ENCODE measurements around the gene SETD5. TPM values are rescaled to one million over a fixed set of nuclear protein-coding genes. Genes with fewer than 3 reads are reported as not detected.

Gene SETD5
- 40.2 and 47.0 TPM in 2 replicates for total RNA-seq

DNA sequence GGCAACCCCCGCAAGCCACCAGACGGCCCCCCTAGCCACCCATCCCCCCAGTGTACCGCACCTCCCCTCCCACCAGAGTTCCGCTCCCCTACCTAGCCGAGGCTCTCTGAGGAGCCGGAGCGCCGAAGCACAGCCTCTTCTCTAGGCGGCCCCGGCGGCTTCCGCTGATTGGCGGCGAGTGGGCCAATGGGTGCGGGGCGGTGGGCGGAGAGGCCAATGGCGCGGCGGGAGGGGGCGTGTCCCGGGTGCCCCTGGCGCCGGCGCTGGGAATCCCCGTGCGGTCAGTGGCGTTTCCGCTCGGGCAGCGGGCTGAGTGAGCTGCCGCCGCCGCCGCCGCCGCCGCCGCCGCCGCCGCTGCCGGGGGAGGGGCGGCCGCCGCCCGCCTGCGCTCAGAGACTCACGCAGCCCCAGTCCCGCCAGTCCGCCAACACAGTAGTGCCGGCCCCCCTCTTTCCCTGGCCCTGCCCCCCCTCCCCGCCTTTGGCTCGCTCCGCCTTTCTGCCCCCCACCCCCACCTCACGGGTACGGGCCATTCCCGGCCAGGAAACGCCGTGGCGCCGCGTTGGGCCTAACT, at the start of gene SETD5:
Gene SETD5 (plus strand): TSS at position 284 of the 574 bp plus-strand sequence. CDS start 31,324 bp downstream, outside the sequence.
- peak; percentile 86 for DNase-seq (ENCODE audit: low read depth, low spot score)

DNA sequence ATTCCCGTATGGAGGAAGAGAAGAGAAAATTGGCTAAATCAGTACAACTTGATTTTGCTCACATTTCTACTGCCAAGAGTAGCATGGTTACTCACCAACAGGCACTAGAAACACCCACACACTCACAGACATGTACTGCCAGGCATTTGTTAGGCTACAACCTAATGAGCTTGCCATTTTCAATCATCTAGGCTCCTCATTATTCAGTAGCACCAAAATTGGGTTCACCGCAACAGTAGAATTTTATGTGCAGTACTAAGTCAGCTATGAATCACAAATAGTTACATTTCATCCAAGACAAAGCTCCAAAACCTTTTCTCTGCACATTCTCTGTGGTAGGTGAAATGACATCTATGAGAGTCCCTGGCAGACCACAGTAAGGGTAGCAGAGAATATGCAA, 49.5 kb upstream of the SETD5 start:
- DNase-seq (ENCODE audit: low read depth, low spot score), result no peak

GRCh38 chr3:9349321-9350117, 47.9 kb upstream of the SETD5 start:
- no peak for DNase-seq (ENCODE audit: low read depth, low spot score)

- no peak for DNase-seq (ENCODE audit: low read depth, low spot score)
Measured at GRCh38 chr3:9351709-9352126, 45.7 kb upstream of the SETD5 start.

DNA sequence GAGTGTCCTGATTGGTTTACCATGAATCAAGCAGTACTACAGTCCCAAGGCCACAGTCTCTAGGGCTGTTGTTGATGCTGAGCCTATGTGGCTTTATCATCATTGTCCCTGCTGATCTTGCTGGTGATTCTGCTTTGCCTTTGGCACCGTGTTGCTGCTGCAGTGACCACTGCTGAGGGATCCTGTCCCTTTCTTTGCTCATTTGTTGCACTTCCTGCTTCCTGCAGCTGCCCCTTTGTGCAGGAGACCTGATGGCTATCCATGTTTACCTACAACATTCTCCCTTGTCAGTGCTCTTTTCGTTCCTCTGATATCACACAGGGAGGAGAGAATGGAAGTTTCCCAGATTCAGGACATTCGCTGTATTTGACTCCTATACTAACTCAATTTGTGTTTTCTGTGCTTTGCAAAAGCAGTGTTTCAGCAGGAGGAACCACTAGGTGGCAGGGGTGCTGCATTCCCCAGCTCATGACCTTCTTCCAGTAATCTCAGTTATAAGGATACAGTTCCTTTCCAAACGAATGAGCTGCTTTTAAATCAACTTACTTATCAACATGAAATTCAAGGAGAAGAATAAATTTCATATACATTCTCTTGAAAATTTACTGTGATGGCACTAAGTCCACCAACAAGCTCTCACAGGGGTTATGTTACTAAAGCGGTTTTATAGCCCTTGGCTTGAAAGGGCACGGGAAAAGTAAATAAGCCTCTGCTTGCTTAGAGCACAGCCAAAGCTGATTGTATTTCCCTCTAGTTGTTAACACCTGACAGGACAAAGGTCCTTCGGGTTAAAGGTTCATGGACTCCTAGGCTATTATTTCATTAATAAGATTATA, 44.3 kb upstream of the SETD5 start:
- peak; percentile 39 for DNase-seq (ENCODE audit: low read depth, low spot score)

GRCh38 chr3:9361691-9362388, 35.6 kb upstream of the SETD5 start:
- no peak for DNase-seq (ENCODE audit: low read depth, low spot score)

GRCh38 chr3:9362731-9363530, 34.5 kb upstream of the SETD5 start, which contains the start of gene THUMPD3:
Gene THUMPD3, plus strand, starts transcription at chr3:9363054. Its CDS starts 2,015 bp downstream, at chr3:9365069.
- DNase-seq (ENCODE audit: low read depth, low spot score), result peak; percentile 54

GRCh38 chr3:9369508-9369907, 27.9 kb upstream of the SETD5 start:
- no peak for DNase-seq (ENCODE audit: low read depth, low spot score)

DNA sequence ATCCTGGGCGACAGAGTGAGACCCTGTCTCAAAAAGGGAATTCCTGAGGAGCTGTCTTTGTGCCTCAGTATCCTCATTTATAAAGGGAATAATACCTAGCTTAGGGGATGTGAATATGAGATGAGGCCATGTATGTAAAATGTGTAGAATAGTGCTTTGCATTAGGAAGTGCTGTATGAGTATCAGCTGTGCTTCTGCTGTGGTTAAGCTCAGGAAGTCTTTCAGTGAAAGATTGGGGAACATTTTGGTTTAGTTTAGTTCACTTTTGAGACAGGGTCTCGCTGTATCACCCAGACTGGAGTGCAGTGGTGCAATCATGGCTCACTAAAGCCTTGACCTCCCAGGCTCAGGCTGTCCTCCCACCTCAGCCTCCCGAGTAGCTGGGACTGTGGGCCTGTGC, 23.9 kb upstream of the SETD5 start:
- no peak for DNase-seq (ENCODE audit: low read depth, low spot score)

DNA sequence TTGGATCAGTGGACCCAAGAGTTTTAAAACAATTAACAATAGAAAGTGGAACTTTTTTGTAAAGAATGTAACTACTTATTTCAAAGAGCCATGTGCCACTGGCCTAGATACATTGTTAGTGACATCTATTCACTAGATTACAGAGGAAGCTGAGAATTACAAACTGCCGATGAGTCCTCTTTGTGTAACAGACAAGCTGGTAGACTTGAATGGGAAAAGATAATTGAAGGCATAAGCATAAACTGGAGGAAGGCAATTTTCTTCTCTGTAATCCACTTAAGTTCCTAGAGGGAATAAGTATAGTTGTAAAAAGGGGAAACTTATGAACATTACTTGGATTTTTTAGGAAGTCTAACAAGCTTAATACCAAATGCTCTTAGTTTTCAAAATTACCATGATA, 19.4 kb upstream of the SETD5 start:
- DNase-seq (ENCODE audit: low read depth, low spot score), result no peak

DNA sequence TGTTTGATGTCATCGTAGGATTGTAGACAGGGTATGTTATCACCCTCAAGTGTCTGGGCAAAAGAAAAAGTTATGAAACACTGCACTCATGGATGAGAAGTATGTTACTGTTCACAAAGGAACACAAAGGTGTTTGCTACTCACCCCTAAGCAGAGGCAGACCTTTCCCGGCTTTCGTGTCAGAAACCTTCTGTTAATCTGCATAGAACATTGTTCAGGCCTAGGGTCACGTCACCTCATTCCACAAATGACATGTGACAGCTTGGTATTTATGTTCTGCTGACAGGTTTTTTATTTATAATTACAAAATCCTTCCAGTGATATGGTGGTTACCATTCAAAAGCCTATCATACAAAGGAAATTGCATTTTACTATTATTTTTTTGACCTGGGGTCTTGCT, 18.1 kb upstream of the SETD5 start:
- DNase-seq (ENCODE audit: low read depth, low spot score), result no peak

DNA sequence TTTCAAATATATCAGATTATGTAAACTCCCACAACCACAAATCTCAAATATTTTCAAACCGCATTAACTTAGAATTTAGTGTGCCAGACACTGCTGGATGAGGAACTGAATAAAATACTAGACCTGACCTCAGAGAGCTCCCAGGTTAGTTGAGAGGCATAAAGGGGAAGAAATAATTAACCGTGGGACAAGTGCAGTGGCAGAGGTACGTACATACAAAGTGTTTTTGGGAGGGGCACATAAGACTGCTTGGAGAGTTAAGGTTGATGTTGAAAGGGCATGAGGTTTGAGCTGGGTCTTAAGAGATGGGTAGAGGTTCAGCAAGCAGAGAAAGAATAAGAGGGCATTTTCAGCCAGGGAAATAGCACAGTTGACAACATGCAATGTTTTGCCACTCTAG, 17.4 kb upstream of the SETD5 start:
- DNase-seq (ENCODE audit: low read depth, low spot score), result no peak

DNA sequence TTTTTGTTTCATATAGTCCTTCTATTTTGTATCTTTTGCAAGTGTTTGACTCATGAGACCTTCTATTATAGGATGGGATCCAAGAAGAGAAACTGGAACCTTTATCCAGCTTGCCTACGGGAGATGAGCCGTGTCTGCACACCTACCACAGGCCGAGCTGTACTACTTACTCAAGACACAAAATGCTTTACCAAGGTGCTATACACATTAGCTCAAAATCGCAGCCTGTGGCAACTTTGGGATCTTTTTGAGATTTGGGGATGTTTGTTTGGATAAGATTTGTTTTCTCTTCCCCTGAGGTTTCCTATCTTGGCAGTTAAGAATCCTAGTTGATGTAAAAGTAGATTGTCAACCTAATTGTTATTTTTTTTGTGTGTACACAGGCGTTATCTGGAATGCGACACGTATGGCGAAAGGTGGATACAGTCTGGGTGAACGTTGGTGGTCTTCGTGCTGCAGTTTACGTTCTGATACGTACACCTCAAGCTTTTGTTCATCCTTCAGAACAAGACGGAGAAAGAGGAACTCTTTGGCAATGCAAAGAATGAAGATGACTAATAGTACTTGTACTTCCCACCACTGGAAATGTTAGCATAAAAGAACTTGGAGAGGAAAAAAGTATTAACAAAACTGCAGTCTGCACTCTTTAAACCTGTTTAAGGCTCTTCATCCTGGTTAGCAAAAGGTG, 13.1 kb upstream of the SETD5 start:
- DNase-seq (ENCODE audit: low read depth, low spot score), result no peak

DNA sequence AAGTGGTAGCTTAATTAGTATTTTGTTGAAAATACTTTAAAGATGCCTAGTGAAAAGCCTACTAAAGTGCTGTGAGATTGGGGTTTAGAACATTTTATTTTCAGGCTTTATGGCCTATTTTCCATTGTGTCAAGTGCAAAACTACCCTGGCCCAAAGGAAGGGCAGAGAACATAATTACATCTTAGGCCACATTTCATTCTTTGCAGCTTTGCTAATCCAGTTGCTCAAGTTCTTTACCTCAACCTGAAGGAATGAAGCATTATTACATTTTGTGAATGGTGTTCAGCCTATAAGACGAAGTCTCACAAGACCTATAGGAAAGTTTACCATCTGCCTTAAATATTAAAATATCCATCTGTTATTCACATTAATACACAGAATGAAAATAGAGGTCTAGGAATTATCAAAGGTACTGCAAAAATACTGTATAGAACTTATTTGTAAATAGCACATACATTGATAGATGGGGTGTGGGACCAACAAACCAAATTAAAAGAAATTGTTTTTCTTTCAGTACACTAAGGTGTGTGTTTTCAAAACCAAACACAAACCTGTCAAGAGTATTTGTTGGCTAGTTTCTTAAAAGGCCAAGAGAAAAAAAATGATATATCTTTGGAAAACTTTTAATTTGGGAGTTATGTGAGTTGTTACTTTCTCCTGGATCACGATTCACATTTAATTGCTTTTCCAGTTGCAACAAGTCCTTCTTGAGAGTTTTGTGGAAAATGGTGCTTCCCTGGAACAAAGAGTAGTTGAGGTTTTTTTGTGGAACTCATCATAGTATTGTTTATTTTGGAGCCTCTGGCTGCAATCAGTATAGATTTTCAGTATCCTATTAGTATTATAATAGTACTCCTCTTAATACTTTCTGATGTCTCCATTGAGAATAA, 12.0 kb upstream of the SETD5 start:
- DNase-seq (ENCODE audit: low read depth, low spot score), result no peak

GRCh38 chr3:9386078-9386459, 11.3 kb upstream of the SETD5 start:
- no peak for DNase-seq (ENCODE audit: low read depth, low spot score)

DNA sequence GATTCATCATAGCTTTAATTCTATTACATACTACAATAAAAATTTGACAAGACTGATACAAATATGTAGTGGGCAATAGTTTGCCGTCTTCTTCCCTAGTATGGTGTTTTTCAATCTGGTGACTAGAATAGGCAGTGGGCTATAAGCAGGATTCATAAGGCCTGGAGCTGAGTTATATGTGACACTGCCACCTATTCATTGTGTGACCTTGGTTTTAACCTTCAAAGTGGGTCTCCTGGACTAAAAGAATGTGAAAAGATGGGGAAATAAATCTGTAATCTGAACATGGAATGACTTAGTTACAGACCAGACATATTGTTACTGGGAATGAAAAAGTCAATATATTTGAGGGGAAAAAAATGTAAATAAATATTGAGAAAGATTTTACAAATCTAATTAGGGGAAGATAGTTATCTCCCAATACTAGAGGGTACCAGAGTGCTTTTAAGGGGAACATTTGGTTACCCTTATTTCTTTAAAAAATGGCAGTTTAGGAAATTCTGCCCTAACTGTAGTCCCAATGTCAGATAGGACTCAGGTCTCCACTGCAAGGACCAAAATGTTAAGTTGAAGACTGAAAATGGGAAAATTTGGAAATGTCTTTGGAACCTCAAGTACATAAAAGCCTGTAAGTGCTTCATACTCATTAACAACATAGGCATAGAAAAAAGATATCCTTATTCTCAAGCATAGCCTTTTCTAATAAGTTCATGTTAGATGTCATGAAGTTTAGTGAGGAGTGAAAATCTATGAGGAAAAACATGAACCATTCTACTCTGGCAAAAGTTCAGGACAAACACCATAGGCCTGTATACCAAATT, 10.7 kb upstream of the SETD5 start:
- no peak for DNase-seq (ENCODE audit: low read depth, low spot score)

GRCh38 chr3:9387322-9387655, 10.1 kb upstream of the SETD5 start:
- no peak for DNase-seq (ENCODE audit: low read depth, low spot score)

DNA sequence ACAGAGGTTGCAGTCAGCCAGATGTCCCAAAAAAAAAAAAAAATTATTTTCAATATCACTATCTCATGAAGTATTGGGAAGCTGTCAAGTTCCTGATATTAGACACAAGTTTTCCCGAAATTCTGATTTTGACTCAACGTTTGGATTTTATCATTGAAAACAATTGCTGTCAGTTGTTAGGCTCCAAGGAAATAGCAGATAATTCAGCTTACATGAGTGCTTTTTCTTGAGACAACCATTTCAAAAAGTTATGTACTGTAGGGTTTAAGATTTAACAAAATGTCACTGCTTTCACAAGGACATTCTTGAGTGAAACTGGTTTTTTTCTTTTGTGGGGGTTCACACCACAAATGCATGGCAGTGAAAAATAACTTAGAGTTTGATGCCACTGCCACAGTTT, 9.3 kb upstream of the SETD5 start:
- DNase-seq (ENCODE audit: low read depth, low spot score), result no peak
